ENCODE results near the gene RTEL1. TPM values are rescaled to one million over a fixed set of nuclear protein-coding genes. Genes with fewer than 3 reads are reported as not detected.
"Not testable (repeated sequence)": the region's sequence is repeated elsewhere in the genome, so short reads cannot be mapped to it uniquely, and the experiment has no call there.

RTEL1 gene
- total RNA-seq, 2 experiments from 2014 or later: 25.5 to 27.6 TPM

GRCh38 chr20:63657260-63657936, 714 bp upstream of the RTEL1 start:
- H3K4me3 Mint-ChIP-seq: peak overlapping the region; percentile 98
- H3K27ac ChIP-seq (ENCODE audit: low read depth in 1 of 2, low read length in 2 of 2): peak overlapping the region in 1 of 2 donors; percentile 87

DNA sequence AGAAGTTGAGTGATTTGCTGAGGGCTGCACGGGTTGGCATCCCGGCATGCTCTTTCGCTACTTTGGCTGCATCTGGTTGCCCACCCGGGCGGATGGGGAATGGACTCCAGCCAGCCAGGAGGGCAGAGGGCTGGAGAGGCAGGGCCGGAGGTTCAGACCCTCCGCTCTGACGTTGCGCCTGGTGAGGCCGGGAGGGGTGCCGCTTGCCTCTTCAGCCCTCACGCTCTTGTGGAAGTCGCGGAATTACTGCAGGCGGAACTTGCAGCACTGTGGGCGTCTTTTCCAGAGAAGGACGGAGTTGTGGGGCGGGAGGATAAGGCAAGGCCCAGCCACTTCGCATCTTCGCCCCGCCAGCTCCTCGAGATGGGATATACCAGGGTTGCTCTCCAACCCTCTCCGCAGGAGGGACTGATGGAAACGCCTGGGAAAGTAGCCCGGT, 656 bp downstream of the RTEL1 start:
- Mint-ChIP-seq H3K4me1 (ENCODE audit: low read depth) (peaks cover 38% of the 10 kb centered on the region), H3K27me3 (no peaks in the 10 kb centered on the region), H3K27ac (peak overlapping the region; percentile 96), H3K9me3 (no peaks in the 10 kb centered on the region), H3K4me3 (peak overlapping the region; percentile 98), H3K36me3 (ENCODE audit: low read depth) (peaks cover 21% of the 10 kb centered on the region)
- ChIA-PET CTCF (interaction anchor here (0.6 to 1.8 kb wide), 8 partner anchors 17 to 379 kb away, joined by 3 to 7 read pairs (median 4); no protein-coding TSS in a partner anchor), POLR2A (interaction anchor here (0.7 to 1.8 kb wide), 23 partner anchors 10 to 1007 kb away, joined by 3 to 32 read pairs (median 4); partner anchors contain the start of genes ARFRP1, GMEB2, HELZ2 and LIME1)
- H3K27me3 ChIP-seq (ENCODE audit: control insufficient read depth in 1 of 2, insufficient read depth in 2 of 2, low read length in 2 of 2): no peaks in the 10 kb centered on the region
- intact Hi-C loops (cut with DNase I, micrococcal nuclease): loop anchor here (1.0 to 10.0 kb wide), 11 partner anchors 16 to 599 kb away; partner anchors contain the start of genes ARFRP1 (in 2 of the 2), ABHD16B (in 1 of the 2), LIME1 (in 1 of the 2) and PCMTD2 (in 1 of the 2)
- H3K27ac ChIP-seq (ENCODE audit: low read depth in 1 of 2, low read length in 2 of 2): peak overlapping the region in 1 of 2 donors; percentile 87
- no peaks in the 10 kb centered on the region for H3K9me3 ChIP-seq (ENCODE audit: control insufficient read depth in 1 of 2, insufficient read depth in 1 of 2, low read length in 2 of 2)
- peak overlapping the region; percentile 76 for H3K4me3 ChIP-seq (ENCODE audit: low read length)
- no peak for TF ChIP-seq CTCF (IDR thresholded peaks at IDR 0.05)
- ATAC-seq (ENCODE audit: poor library complexity) (peak; percentile 11), DNase-seq (no peak)
- peaks cover 43% of the 10 kb centered on the region for H3K4me1 ChIP-seq (ENCODE audit: insufficient read depth, low read length)
- H3K36me3 ChIP-seq (ENCODE audit: insufficient read depth, low read length): peaks cover 19% of the 10 kb centered on the region

More at GRCh38 chr20:63657260-63657936, 714 bp upstream of the RTEL1 start:
- DNase-seq (no peak), ATAC-seq (ENCODE audit: poor library complexity) (no peak)
- intact Hi-C loops (cut with DNase I, micrococcal nuclease): loop anchor here (5.0 to 10.0 kb wide), 5 partner anchors 77 to 600 kb away; partner anchors contain the start of genes ABHD16B (in 1 of the 2), LIME1 (in 1 of the 2), PCMTD2 (in 1 of the 2) and SLC2A4RG (in 1 of the 2)
- Histone ChIP-seq H3K36me3 (ENCODE audit: insufficient read depth, low read length) (peaks cover 6% of the 10 kb centered on the region), H3K4me3 (ENCODE audit: low read length) (peak overlapping the region; percentile 76), H3K4me1 (ENCODE audit: insufficient read depth, low read length) (peaks cover 48% of the 10 kb centered on the region), H3K27me3 (ENCODE audit: control insufficient read depth in 1 of 2, insufficient read depth in 2 of 2, low read length in 2 of 2) (no peaks in the 10 kb centered on the region), H3K9me3 (ENCODE audit: control insufficient read depth in 1 of 2, insufficient read depth in 1 of 2, low read length in 2 of 2) (no peaks in the 10 kb centered on the region)
- no peak for TF ChIP-seq CTCF (IDR thresholded peaks at IDR 0.05)
- Mint-ChIP-seq H3K27me3 (no peaks in the 10 kb centered on the region), H3K27ac (peak overlapping the region; percentile 96), H3K9me3 (no peaks in the 10 kb centered on the region), H3K4me1 (ENCODE audit: low read depth) (peaks cover 38% of the 10 kb centered on the region), H3K36me3 (ENCODE audit: low read depth) (peaks cover 20% of the 10 kb centered on the region)
- CTCF ChIA-PET: interaction anchor here (1.2 to 1.8 kb wide), 4 partner anchors 15 to 207 kb away, joined by 4 to 7 read pairs (median 5); no protein-coding TSS in a partner anchor
- POLR2A ChIA-PET: interaction anchor here (1.0 to 1.8 kb wide), 17 partner anchors 8 to 323 kb away, joined by 3 to 32 read pairs (median 5); partner anchors contain the start of genes ARFRP1, GMEB2, HELZ2 and LIME1

- H3K27ac ChIP-seq (ENCODE audit: low read depth in 1 of 2, low read length in 2 of 2): no peak overlapping the region
- H3K27me3 ChIP-seq (ENCODE audit: control insufficient read depth in 1 of 2, insufficient read depth in 2 of 2, low read length in 2 of 2): no peaks in the 10 kb centered on the region
- CTCF ChIA-PET: no interaction called here
- ATAC-seq (ENCODE audit: poor library complexity): no peak
- intact Hi-C loops (cut with DNase I, micrococcal nuclease): loop anchor here (2.0 to 10.0 kb wide), 7 partner anchors 17 to 598 kb away; partner anchors contain the start of genes ABHD16B (in 1 of the 2), ARFRP1 (in 1 of the 2), LIME1 (in 1 of the 2) and PCMTD2 (in 1 of the 2)
- Mint-ChIP-seq H3K27me3 (no peaks in the 10 kb centered on the region), H3K4me3 (peak overlapping the region; percentile 98), H3K27ac (no peak overlapping the region), H3K4me1 (ENCODE audit: low read depth) (peaks cover 32% of the 10 kb centered on the region), H3K9me3 (no peaks in the 10 kb centered on the region), H3K36me3 (ENCODE audit: low read depth) (peaks cover 18% of the 10 kb centered on the region)
- TF ChIP-seq CTCF (IDR thresholded peaks at IDR 0.05): no peak
- no peak for DNase-seq
- no peak overlapping the region for H3K4me3 ChIP-seq (ENCODE audit: low read length)
- POLR2A ChIA-PET: no interaction called here
- H3K4me1 ChIP-seq (ENCODE audit: insufficient read depth, low read length): peaks cover 37% of the 10 kb centered on the region
- peaks cover 25% of the 10 kb centered on the region for H3K36me3 ChIP-seq (ENCODE audit: insufficient read depth, low read length)
- H3K9me3 ChIP-seq (ENCODE audit: control insufficient read depth in 1 of 2, insufficient read depth in 1 of 2, low read length in 2 of 2): no peaks in the 10 kb centered on the region
These were observed 1.3 kb downstream of the RTEL1 start for GRCh38 chr20:63659370-63659769.

DNA sequence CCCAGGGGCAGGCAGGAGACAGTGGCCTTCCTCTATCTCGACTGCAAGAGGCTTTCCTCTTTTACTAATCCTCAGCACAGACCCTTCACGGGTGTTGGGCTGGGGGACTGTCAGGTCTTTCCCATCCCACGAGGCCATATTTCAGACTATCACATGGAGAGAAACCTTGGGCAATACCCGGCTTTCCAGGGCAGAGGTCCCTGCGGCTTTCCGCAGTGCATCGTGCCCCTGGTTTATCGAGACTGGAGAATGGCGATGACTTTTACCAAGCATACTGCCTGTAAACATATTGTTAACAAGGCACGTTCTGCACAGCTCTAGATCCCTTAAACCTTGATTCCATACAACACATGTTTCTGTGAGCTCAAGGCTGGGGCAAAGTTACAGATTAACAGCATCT, 2.1 kb downstream of the RTEL1 start:
- CTCF ChIA-PET; H3K27ac Mint-ChIP-seq; H3K9me3 Mint-ChIP-seq; H3K27ac ChIP-seq (ENCODE audit: low read depth in 1 of 2, low read length in 2 of 2); H3K9me3 ChIP-seq (ENCODE audit: control insufficient read depth in 1 of 2, insufficient read depth in 1 of 2, low read length in 2 of 2); intact Hi-C loops (cut with DNase I, micrococcal nuclease); POLR2A ChIA-PET; DNase-seq; ATAC-seq (ENCODE audit: poor library complexity); H3K4me3 ChIP-seq (ENCODE audit: low read length); H3K27me3 ChIP-seq (ENCODE audit: control insufficient read depth in 1 of 2, insufficient read depth in 2 of 2, low read length in 2 of 2); H3K27me3 Mint-ChIP-seq: not testable (repeated sequence)
- Mint-ChIP-seq H3K36me3 (ENCODE audit: low read depth) (peaks cover 18% of the 10 kb centered on the region), H3K4me1 (ENCODE audit: low read depth) (peaks cover 26% of the 10 kb centered on the region), H3K4me3 (peak overlapping the region; percentile 98)
- Histone ChIP-seq H3K36me3 (ENCODE audit: insufficient read depth, low read length) (peaks cover 25% of the 10 kb centered on the region), H3K4me1 (ENCODE audit: insufficient read depth, low read length) (peaks cover 29% of the 10 kb centered on the region)

Measured in CD4-positive, alpha-beta T cell (primary cell).